ENCODE data around the gene CD9. TPM values are rescaled to one million over a fixed set of nuclear protein-coding genes. Genes with fewer than 3 reads are reported as not detected.

Gene CD9
- total RNA-seq, 1 donor from 2014 or later, result 181 TPM

GRCh38 chr12:6171409-6172015 lies 28.7 kb upstream of the CD9 start:
- Histone ChIP-seq H3K27ac (peak overlapping the region in 1 of 2 donors; percentile 11), H3K27me3 (no peaks in the 10 kb centered on the region), H3K4me3 (no peak overlapping the region), H3K9me3 (no peaks in the 10 kb centered on the region), H3K4me1 (peaks cover 7 to 22% of the 10 kb centered on the region in 2 donors), H3K36me3 (no peaks in the 10 kb centered on the region)
- no peak for TF ChIP-seq CTCF (IDR thresholded peaks at IDR 0.05)
- intact Hi-C loops (cut with DNase I), result no loop called here
- DNase-seq (ENCODE audit: low spot score in 2 of 2), result no peak

- Histone ChIP-seq H3K27me3 (no peaks in the 10 kb centered on the region), H3K4me1 (peaks cover 1 to 16% of the 10 kb centered on the region in 2 donors), H3K4me3 (no peak overlapping the region), H3K27ac (peak overlapping the region in 1 of 2 donors; percentile 33), H3K9me3 (no peaks in the 10 kb centered on the region), H3K36me3 (no peaks in the 10 kb centered on the region)
- no peak for TF ChIP-seq CTCF (IDR thresholded peaks at IDR 0.05)
- no peak for DNase-seq (ENCODE audit: low spot score in 2 of 2)
- intact Hi-C loops (cut with DNase I), result no loop called here
Measured at GRCh38 chr12:6172086-6172485, 28.1 kb upstream of the CD9 start.

- intact Hi-C loops (cut with DNase I), result no loop called here
- DNase-seq (ENCODE audit: low spot score in 2 of 2), result no peak
Measured at GRCh38 chr12:6172862-6173261, 27.3 kb upstream of the CD9 start.

GRCh38 chr12:6177642-6178358 lies 22.4 kb upstream of the CD9 start:
- peak overlapping the region in 1 of 2 donors; percentile 89 for H3K27ac ChIP-seq
- intact Hi-C loops (cut with DNase I), result no loop called here
- H3K9me3 ChIP-seq, result no peaks in the 10 kb centered on the region
- peaks cover 12 to 37% of the 10 kb centered on the region in 2 donors for H3K4me1 ChIP-seq
- H3K27me3 ChIP-seq, result no peaks in the 10 kb centered on the region
- DNase-seq (ENCODE audit: low spot score in 2 of 2), result no peak
- H3K36me3 ChIP-seq, result no peaks in the 10 kb centered on the region
- TF ChIP-seq CTCF (IDR thresholded peaks at IDR 0.05), result no peak
- H3K4me3 ChIP-seq, result no peak overlapping the region

More at GRCh38 chr12:6172862-6173261, 27.3 kb upstream of the CD9 start:
- peaks cover 0 to 8% of the 10 kb centered on the region in 2 donors for H3K4me1 ChIP-seq
- no peak for TF ChIP-seq CTCF (IDR thresholded peaks at IDR 0.05)
- peak overlapping the region in 1 of 2 donors; percentile 33 for H3K27ac ChIP-seq
- no peaks in the 10 kb centered on the region for H3K27me3 ChIP-seq
- H3K9me3 ChIP-seq, result no peaks in the 10 kb centered on the region
- no peak overlapping the region for H3K4me3 ChIP-seq
- H3K36me3 ChIP-seq, result no peaks in the 10 kb centered on the region

- H3K27me3 ChIP-seq, result no peaks in the 10 kb centered on the region
- H3K36me3 ChIP-seq, result no peaks in the 10 kb centered on the region
- peak overlapping the region; percentile 89 to 92 for H3K27ac ChIP-seq
- no peaks in the 10 kb centered on the region for H3K9me3 ChIP-seq
- H3K4me3 ChIP-seq, result no peak overlapping the region
- no peak for DNase-seq (ENCODE audit: low spot score in 2 of 2)
- intact Hi-C loops (cut with DNase I), result no loop called here
- TF ChIP-seq CTCF (IDR thresholded peaks at IDR 0.05), result no peak
- peaks cover 20 to 51% of the 10 kb centered on the region in 2 donors for H3K4me1 ChIP-seq
Measured at GRCh38 chr12:6178981-6179761, 21.0 kb upstream of the CD9 start.
